ENCODE results near the gene ZNF14.

DNA sequence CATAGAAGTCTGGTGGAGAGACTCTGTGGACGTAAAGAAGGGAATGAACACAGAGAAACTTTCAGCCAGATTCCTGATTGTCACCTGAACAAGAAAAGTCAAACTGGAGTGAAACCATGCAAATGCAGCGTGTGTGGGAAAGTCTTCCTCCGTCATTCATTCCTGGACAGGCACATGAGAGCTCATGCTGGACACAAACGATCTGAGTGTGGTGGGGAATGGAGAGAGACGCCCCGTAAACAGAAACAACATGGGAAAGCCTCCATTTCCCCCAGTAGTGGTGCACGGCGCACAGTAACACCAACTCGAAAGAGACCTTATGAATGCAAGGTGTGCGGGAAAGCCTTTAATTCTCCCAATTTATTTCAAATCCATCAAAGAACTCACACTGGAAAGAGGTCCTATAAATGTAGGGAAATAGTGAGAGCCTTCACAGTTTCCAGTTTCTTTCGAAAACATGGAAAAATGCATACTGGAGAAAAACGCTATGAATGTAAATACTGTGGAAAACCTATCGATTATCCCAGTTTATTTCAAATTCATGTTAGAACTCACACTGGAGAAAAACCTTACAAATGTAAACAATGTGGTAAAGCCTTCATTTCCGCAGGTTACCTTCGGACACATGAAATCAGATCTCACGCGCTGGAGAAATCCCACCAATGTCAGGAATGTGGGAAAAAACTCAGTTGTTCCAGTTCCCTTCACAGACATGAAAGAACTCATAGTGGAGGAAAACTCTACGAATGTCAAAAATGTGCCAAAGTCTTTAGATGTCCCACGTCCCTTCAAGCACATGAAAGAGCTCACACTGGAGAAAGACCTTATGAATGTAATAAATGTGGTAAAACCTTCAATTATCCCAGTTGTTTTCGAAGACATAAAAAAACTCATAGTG, 53.5 kb downstream of the ZNF14 start:
- no peak for TF ChIP-seq POLR2AphosphoS5 (IDR thresholded peaks at IDR 0.05; ENCODE audit: low read depth)
- TF ChIP-seq, protein P1, sequence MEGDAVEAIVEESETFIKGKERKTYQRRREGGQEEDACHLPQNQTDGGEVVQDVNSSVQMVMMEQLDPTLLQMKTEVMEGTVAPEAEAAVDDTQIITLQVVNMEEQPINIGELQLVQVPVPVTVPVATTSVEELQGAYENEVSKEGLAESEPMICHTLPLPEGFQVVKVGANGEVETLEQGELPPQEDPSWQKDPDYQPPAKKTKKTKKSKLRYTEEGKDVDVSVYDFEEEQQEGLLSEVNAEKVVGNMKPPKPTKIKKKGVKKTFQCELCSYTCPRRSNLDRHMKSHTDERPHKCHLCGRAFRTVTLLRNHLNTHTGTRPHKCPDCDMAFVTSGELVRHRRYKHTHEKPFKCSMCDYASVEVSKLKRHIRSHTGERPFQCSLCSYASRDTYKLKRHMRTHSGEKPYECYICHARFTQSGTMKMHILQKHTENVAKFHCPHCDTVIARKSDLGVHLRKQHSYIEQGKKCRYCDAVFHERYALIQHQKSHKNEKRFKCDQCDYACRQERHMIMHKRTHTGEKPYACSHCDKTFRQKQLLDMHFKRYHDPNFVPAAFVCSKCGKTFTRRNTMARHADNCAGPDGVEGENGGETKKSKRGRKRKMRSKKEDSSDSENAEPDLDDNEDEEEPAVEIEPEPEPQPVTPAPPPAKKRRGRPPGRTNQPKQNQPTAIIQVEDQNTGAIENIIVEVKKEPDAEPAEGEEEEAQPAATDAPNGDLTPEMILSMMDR (conservative IDR thresholded peaks at IDR 0.05; ENCODE audit: low read depth in 2 of 2), result no peak
- no peak for TF ChIP-seq EZH2phosphoT487 (IDR thresholded peaks at IDR 0.05; ENCODE audit: unreplicated experiment)
- no peak for TF ChIP-seq EZH2 (IDR thresholded peaks at IDR 0.05; ENCODE audit: low read depth, unreplicated experiment)
- no peak for TF ChIP-seq JUNB (IDR thresholded peaks at IDR 0.05; ENCODE audit: unreplicated experiment)
- TF ChIP-seq STAT1 (IDR thresholded peaks at IDR 0.05; ENCODE audit: unreplicated experiment), result no peak
- TF ChIP-seq ZNF114 (CRISPR knock-in tag; IDR thresholded peaks at IDR 0.05), result no peak
- TF ChIP-seq, protein P2, sequence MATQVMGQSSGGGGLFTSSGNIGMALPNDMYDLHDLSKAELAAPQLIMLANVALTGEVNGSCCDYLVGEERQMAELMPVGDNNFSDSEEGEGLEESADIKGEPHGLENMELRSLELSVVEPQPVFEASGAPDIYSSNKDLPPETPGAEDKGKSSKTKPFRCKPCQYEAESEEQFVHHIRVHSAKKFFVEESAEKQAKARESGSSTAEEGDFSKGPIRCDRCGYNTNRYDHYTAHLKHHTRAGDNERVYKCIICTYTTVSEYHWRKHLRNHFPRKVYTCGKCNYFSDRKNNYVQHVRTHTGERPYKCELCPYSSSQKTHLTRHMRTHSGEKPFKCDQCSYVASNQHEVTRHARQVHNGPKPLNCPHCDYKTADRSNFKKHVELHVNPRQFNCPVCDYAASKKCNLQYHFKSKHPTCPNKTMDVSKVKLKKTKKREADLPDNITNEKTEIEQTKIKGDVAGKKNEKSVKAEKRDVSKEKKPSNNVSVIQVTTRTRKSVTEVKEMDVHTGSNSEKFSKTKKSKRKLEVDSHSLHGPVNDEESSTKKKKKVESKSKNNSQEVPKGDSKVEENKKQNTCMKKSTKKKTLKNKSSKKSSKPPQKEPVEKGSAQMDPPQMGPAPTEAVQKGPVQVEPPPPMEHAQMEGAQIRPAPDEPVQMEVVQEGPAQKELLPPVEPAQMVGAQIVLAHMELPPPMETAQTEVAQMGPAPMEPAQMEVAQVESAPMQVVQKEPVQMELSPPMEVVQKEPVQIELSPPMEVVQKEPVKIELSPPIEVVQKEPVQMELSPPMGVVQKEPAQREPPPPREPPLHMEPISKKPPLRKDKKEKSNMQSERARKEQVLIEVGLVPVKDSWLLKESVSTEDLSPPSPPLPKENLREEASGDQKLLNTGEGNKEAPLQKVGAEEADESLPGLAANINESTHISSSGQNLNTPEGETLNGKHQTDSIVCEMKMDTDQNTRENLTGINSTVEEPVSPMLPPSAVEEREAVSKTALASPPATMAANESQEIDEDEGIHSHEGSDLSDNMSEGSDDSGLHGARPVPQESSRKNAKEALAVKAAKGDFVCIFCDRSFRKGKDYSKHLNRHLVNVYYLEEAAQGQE (IDR thresholded peaks at IDR 0.05; ENCODE audit: unreplicated experiment), result no peak
- TF ChIP-seq, protein P3, sequence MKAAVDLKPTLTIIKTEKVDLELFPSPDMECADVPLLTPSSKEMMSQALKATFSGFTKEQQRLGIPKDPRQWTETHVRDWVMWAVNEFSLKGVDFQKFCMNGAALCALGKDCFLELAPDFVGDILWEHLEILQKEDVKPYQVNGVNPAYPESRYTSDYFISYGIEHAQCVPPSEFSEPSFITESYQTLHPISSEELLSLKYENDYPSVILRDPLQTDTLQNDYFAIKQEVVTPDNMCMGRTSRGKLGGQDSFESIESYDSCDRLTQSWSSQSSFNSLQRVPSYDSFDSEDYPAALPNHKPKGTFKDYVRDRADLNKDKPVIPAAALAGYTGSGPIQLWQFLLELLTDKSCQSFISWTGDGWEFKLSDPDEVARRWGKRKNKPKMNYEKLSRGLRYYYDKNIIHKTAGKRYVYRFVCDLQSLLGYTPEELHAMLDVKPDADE (IDR thresholded peaks at IDR 0.05), result no peak
- no peak for TF ChIP-seq NANOG (IDR thresholded peaks at IDR 0.05; ENCODE audit: borderline replicate concordance)
- no peak for TF ChIP-seq CREB1 (CRISPR knock-in tag; IDR thresholded peaks at IDR 0.05; ENCODE audit: low read depth)

Measured in GM23338 (cell line).